Suprapubic skin (tissue), 4 donors: ENCODE measurements around the gene GHRH.

Source experiments
- CTCF ChIP-seq, 2 donors: fragments of 200-600 bp in 1 of 2; fragments of 450-650 bp in 1 of 2; sonication (generic) in 1 of 2; IDR thresholded peaks; one replicate each; pipeline ENCODE4 v1.5.1; 2016 to 2019; ENCODE audit warnings: antibody characterized with exemption in 2 of 2, mild to moderate bottlenecking in 1 of 2, moderate library complexity in 1 of 2
- EP300 ChIP-seq: sonication (generic); formaldehyde crosslinking; IDR thresholded peaks from one replicate; pipeline ENCODE4 v1.6.1; 2017; ENCODE audit warnings: antibody characterized with exemption
- POLR2A ChIP-seq, 2 donors: fragments of 450-650 bp; IDR thresholded peaks; one replicate each; pipeline ENCODE4 v1.6.1; 2017; ENCODE audit warnings: antibody characterized with exemption in 2 of 2, mild to moderate bottlenecking in 2 of 2, moderate library complexity in 2 of 2
- POLR2AphosphoS5 ChIP-seq, 3 donors: sonication (generic); formaldehyde crosslinking; IDR thresholded peaks; one replicate each; pipeline ENCODE4 v1.6.1; 2017; ENCODE audit warnings: antibody characterized with exemption in 3 of 3

- TF ChIP-seq POLR2A (IDR thresholded peaks at IDR 0.05): no peak
- TF ChIP-seq CTCF (IDR thresholded peaks at IDR 0.05): no peak
- TF ChIP-seq EP300: no peak
- TF ChIP-seq POLR2AphosphoS5 (IDR thresholded peaks at IDR 0.05): no peak
Observed at GRCh38 chr20:37280403-37280802, 18.8 kb upstream of the GHRH start.
